ENCODE results near the gene ADGRD2. TPM values are rescaled to one million over a fixed set of nuclear protein-coding genes. Genes with fewer than 3 reads are reported as not detected.

The ADGRD2 gene
- total RNA-seq, 4 donors from 2014 or later: not detected

DNA sequence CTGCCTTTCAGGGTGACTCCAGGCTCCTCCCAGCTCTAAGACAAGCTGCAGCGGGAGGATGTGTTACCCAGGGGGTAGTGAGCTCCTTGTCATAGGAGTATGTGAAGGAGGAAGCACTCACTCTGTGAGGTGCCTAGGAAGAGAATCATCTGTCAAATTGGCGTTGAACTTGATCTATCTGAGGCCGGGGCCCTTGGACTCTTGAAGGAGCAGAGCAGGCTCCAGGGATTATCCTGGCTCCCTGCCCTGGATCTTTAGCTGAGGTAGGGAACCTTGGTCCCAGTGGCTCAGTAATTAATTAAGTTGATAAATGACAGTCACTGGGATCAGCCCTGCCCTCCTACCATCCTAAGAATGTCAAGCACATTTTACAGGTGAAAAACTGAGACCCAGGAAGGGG, 15.5 kb downstream of the ADGRD2 start:
- TF ChIP-seq POLR2A (IDR thresholded peaks at IDR 0.05): no peak
- TF ChIP-seq, protein P1, sequence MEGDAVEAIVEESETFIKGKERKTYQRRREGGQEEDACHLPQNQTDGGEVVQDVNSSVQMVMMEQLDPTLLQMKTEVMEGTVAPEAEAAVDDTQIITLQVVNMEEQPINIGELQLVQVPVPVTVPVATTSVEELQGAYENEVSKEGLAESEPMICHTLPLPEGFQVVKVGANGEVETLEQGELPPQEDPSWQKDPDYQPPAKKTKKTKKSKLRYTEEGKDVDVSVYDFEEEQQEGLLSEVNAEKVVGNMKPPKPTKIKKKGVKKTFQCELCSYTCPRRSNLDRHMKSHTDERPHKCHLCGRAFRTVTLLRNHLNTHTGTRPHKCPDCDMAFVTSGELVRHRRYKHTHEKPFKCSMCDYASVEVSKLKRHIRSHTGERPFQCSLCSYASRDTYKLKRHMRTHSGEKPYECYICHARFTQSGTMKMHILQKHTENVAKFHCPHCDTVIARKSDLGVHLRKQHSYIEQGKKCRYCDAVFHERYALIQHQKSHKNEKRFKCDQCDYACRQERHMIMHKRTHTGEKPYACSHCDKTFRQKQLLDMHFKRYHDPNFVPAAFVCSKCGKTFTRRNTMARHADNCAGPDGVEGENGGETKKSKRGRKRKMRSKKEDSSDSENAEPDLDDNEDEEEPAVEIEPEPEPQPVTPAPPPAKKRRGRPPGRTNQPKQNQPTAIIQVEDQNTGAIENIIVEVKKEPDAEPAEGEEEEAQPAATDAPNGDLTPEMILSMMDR (IDR thresholded peaks at IDR 0.05): no peak
- Histone ChIP-seq H3K9me3 (no peaks in the 10 kb centered on the region), H3K27me3 (no peaks in the 10 kb centered on the region), H3K36me3 (no peaks in the 10 kb centered on the region), H3K4me3 (no peak overlapping the region), H3K27ac (no peak overlapping the region), H3K4me1 (no peaks in the 10 kb centered on the region)
- DNase-seq: peak in 1 of 3 donors; percentile 28

DNA sequence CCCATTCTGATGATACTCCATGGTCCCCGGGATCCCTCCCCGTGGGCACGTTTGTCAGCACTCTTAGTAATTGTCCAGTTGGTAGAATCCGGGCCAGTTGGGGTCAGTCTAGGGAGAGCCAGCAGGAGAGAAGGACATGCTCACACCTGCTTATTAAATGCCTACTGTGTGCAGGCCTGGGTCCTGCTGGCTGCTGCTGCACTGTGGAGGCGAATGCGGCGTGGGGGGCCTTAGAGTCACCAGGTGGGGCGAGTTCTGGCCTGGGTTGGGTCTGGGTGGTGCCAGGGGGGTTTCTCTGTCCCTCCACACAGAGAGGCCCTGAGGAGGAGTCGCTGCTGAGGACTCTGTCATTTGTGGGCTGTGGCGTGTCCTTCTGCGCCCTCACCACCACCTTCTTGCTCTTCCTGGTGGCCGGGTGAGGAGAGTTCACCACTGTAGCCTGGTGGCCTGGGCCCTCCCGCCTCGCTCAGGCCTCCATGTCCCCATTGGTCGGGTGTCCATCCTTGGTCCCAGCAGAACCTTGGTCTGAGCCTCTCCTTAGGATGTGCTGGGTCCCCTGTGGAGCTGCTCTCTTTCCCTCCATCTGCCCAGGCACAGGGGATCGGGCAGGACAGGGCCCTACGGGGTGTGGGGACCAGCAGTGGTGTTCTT, 17.3 kb downstream of the ADGRD2 start:
- peak in 1 of 3 donors; percentile 16 for DNase-seq
- Histone ChIP-seq H3K27me3 (no peaks in the 10 kb centered on the region), H3K27ac (no peak overlapping the region), H3K9me3 (no peaks in the 10 kb centered on the region), H3K4me1 (no peaks in the 10 kb centered on the region), H3K4me3 (no peak overlapping the region), H3K36me3 (no peaks in the 10 kb centered on the region)
- TF ChIP-seq, protein P1 (IDR thresholded peaks at IDR 0.05): no peak
- TF ChIP-seq POLR2A (IDR thresholded peaks at IDR 0.05): no peak

DNA sequence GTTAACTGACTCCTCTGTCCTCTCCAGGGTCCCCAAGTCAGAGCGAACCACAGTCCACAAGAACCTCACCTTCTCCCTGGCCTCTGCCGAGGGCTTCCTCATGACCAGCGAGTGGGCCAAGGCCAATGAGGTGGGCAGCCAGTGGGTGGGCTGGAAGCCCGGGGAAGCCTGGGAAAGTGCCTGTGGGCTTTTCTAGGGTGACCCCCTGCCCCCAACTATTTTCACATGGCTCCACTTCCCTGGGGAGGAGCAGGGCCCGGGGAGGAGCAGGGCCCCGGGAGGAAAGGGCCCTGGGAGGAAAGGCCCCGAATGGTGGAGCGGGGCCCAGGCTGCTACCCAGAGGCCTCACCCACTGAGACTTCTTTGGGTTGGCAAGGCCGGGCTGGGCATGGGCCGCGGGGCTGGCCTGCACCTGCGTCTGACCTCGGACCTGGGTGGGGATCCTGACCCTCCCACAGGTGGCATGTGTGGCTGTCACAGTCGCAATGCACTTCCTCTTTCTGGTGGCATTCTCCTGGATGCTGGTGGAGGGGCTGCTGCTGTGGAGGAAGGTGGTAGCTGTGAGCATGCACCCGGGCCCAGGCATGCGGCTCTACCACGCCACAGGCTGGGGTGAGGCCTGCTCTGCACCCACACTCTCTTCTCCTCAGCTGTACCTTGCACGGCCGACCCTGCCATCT, 17.9 kb downstream of the ADGRD2 start:
- no peak for DNase-seq
- TF ChIP-seq, protein P1 (IDR thresholded peaks at IDR 0.05): no peak
- TF ChIP-seq POLR2A (IDR thresholded peaks at IDR 0.05): no peak
- H3K27ac ChIP-seq: no peak overlapping the region
- no peaks in the 10 kb centered on the region for H3K27me3 ChIP-seq
- H3K4me3 ChIP-seq: no peak overlapping the region
- no peaks in the 10 kb centered on the region for H3K9me3 ChIP-seq
- H3K4me1 ChIP-seq: no peaks in the 10 kb centered on the region
- no peaks in the 10 kb centered on the region for H3K36me3 ChIP-seq

DNA sequence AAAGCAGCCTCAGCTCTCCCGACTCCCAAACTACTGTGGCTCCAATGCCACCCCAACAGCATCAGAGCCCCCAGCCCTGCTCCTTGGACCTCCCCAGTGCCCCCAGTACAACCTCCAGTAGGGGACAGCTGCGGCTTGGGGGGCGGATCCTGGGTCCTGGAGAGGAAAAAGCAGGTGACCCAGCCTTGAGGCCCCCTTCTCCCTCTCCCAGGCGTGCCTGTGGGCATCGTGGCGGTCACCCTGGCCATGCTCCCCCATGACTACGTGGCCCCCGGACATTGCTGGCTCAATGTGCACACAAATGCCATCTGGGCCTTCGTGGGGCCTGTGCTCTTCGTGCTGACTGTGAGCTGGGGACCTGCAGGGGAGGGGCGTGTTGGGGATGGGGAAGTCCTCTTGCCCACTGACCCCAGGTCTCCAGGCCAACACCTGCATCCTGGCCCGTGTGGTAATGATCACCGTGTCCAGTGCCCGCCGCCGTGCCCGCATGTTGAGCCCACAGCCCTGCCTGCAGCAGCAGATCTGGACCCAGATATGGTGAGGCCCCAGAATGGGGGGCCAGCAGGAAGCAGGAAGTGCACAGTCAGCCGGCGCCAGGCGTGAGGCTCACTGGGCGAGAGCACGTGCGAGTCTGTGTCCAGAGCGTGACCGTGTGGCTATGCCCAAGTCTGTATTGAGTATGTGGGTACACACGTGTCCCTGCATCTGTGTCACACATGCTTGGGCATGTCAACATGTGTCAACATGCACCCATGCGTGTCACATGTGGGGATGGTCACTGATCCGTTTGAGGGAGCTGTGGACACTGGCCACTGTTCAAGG, 19.0 kb downstream of the ADGRD2 start:
- TF ChIP-seq, protein P1 (IDR thresholded peaks at IDR 0.05): no peak
- TF ChIP-seq POLR2A (IDR thresholded peaks at IDR 0.05): no peak
- H3K27me3 ChIP-seq: no peaks in the 10 kb centered on the region
- DNase-seq: no peak

DNA sequence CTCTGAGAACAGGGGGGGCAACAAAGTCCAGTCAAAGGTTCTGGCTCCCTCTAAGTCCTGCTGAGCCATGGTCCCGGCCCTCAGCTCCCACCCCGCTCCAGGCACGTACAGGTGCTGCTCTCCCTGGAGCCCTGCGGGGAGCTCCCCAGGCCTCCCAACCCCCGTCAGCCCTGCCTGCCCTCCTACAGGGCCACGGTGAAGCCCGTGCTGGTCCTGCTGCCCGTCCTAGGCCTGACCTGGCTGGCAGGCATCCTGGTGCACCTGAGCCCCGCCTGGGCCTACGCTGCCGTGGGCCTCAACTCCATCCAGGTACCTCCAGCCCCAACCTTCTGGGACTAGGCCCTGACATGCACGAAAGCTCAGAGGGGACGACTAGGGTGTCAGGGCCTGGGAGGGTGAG, 20.1 kb downstream of the ADGRD2 start:
- no peak overlapping the region for H3K4me3 ChIP-seq
- no peaks in the 10 kb centered on the region for H3K4me1 ChIP-seq
- TF ChIP-seq, protein P1 (IDR thresholded peaks at IDR 0.05): no peak
- TF ChIP-seq POLR2A (IDR thresholded peaks at IDR 0.05): no peak
- no peak for DNase-seq
- H3K27me3 ChIP-seq: no peaks in the 10 kb centered on the region
- H3K36me3 ChIP-seq: no peaks in the 10 kb centered on the region
- no peak overlapping the region for H3K27ac ChIP-seq
- no peaks in the 10 kb centered on the region for H3K9me3 ChIP-seq

More for the DNA sequence above, 19.0 kb downstream of the ADGRD2 start:
- no peaks in the 10 kb centered on the region for H3K4me1 ChIP-seq
- H3K4me3 ChIP-seq: no peak overlapping the region
- H3K36me3 ChIP-seq: no peaks in the 10 kb centered on the region
- no peaks in the 10 kb centered on the region for H3K9me3 ChIP-seq
- no peak overlapping the region for H3K27ac ChIP-seq

Measured in Peyer's patch (tissue), 4 donors.